Measurements from ENCODE around the gene ZNF385C.
A peak's percentile ranks its signal among the peaks of the same experiment; 100 is the strongest.

GRCh38 chr17:42130310-42130936, 32.1 kb upstream of the ZNF385C start:
- TF ChIP-seq ETS1 (CRISPR knock-in tag; IDR thresholded peaks at IDR 0.05): no peak
- no peak for TF ChIP-seq GABPA (IDR thresholded peaks at IDR 0.05; ENCODE audit: low read depth, low read length)
- TF ChIP-seq GABPA (CRISPR knock-in tag; IDR thresholded peaks at IDR 0.05; ENCODE audit: low read depth): no peak
- TF ChIP-seq ZBTB49 (CRISPR knock-in tag; IDR thresholded peaks at IDR 0.05; ENCODE audit: borderline replicate concordance): no peak
- TF ChIP-seq CTCF (CRISPR knock-in tag; IDR thresholded peaks at IDR 0.05): peak; percentile 22
- no peak for TF ChIP-seq CREB1 (IDR thresholded peaks at IDR 0.05)
- no peak for TF ChIP-seq CREB1 (CRISPR knock-in tag; IDR thresholded peaks at IDR 0.05)
- no peak for TF ChIP-seq REST (IDR thresholded peaks at IDR 0.05; ENCODE audit: borderline replicate concordance in 1 of 2, low read depth in 1 of 2, low read length in 2 of 2)
- no peak for TF ChIP-seq PHF8 (CRISPR knock-in tag; IDR thresholded peaks at IDR 0.05)
- no peak for TF ChIP-seq ATF3 (CRISPR knock-in tag; IDR thresholded peaks at IDR 0.05)
- TF ChIP-seq POLR2A (IDR thresholded peaks at IDR 0.05; ENCODE audit: insufficient read depth in 1 of 2, low read depth in 2 of 2, low read length in 2 of 2): no peak
